IPS DF 6.9 (cell line): ENCODE data around the gene NEDD4L.
A peak's percentile ranks its signal among the peaks of the same experiment; 100 is the strongest.

Experiments used
- DNase-seq: peaks from one replicate; pipeline ENCODE4 v3.0.0-alpha.2; 2013; ENCODE audit warnings: low read depth, low spot score
- H3K27ac ChIP-seq: one replicate; pipeline ENCODE4 v1.5.1; 2013; ENCODE audit warnings: low read length, control low read depth
- H3K27me3 ChIP-seq: 2 replicates; pipeline ENCODE4 v1.6.1; 2013; ENCODE audit warnings: mild to moderate bottlenecking, low read length; ENCODE audit not compliant: control insufficient read depth, insufficient read depth
- H3K36me3 ChIP-seq: 2 replicates; pipeline ENCODE4 v1.6.1; 2013; ENCODE audit warnings: low read length; ENCODE audit not compliant: control insufficient read depth, insufficient read depth
- H3K4me1 ChIP-seq: 2 replicates; pipeline ENCODE4 v1.6.1; 2013; ENCODE audit warnings: low read length; ENCODE audit not compliant: control insufficient read depth, insufficient read depth
- H3K4me3 ChIP-seq: 2 replicates; pipeline ENCODE4 v1.5.1; 2013; ENCODE audit warnings: mild to moderate bottlenecking, low read length
- H3K9me3 ChIP-seq: 2 replicates; pipeline ENCODE4 v1.6.1; 2013; ENCODE audit warnings: low read length, inconsistent platforms; ENCODE audit not compliant: control insufficient read depth, insufficient read depth
- WGBS: extraction: QIAGEN DNeasy Blood & Tissue Kit; methylation state at CpG from one replicate; pipeline ENCODE4 v1.1.7; 2013; ENCODE audit warnings: mixed read lengths, missing lambda C conversion rate; ENCODE audit not compliant: insufficient read length, insufficient coverage; 5-methylcytosine and 5-hydroxymethylcytosine counted together

NEDD4L gene

DNA sequence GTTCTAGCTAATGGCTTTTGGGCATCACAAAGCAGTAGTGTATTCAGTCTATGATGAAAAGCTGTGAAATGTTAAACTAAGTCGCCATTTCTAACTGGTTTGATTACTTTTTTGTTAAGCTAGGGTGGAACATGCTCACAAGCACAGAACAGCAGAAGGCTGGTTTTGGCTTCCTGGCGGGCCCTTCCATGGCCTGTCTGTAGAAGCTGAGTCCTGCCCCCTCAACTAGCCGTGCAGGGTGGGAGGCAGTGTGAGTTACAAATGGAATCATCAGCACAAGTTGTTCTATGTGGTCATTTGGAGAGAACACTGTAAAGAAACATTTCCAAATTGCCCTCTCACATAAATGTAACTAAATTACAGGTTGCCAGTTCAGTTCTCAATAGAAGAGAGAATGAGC, 294.1 kb downstream of the NEDD4L start:
- no peak overlapping the region for H3K27ac ChIP-seq
- no peaks in the 10 kb centered on the region for H3K27me3 ChIP-seq

DNA sequence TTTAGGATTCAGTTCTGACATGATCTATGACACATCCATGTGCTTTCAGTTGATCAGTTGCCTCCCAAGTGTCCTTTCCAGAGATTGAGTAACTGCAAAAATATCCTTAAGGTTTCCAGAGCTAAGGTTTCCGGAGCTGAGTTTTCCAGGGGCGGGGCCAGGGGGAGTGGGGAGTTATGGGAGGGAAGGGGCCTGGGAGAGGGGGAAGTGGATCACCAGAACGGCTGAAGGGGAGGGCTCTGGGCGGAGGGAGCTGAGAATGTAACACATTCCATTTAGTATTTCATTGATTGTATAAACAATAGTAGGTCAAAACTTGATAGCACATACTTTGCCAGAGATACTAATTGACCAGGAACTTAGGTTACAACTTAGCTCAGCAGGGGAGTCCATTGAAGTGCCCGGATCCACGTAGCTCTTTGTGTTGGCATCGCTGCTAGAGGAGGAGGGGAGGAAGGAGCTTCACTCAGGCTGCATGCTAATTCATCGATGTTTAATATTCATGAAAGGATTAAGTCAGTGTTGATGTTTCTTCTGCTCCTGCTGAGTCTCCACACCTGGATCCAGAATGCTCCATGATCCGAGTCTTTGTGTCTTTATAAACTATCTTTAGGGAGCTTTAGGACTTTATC, 295.1 kb downstream of the NEDD4L start:
- DNase-seq, result no peak
- no CpG with 5 or more reads among the region's 9 CpGs for WGBS
- no peak overlapping the region for H3K27ac ChIP-seq
- H3K4me1 ChIP-seq, result peaks cover 11% of the 10 kb centered on the region
- no peaks in the 10 kb centered on the region for H3K36me3 ChIP-seq
- H3K4me3 ChIP-seq, result peak overlapping the region; percentile 26; the same call in 1 of the 2 replicates
- H3K9me3 ChIP-seq, result no peaks in the 10 kb centered on the region
- no peaks in the 10 kb centered on the region for H3K27me3 ChIP-seq

More for the DNA sequence above, 294.1 kb downstream of the NEDD4L start:
- WGBS, result no CpG with 5 or more reads among the region's 3 CpGs
- no peak overlapping the region for H3K4me3 ChIP-seq
- no peaks in the 10 kb centered on the region for H3K9me3 ChIP-seq
- peaks cover 11% of the 10 kb centered on the region for H3K4me1 ChIP-seq
- H3K36me3 ChIP-seq, result no peaks in the 10 kb centered on the region
- no peak for DNase-seq

DNA sequence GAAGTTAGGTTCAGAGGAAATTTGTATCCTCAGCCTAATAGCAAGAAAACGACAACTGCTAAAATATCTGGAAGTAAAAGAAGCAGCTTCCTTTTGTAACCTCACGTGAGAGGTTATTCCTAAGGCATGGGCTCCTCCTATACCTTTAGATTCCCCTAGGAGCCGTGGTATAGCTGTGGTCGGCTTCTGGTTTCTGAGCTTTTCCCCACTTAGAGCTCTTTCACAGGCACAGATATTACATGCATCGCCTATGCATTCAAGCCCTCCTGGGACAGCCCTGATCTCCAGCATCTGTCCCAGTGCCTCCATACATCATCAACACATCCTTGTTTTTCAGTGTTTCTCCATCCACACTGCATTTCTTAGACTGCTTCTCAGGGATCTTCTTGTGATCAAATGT, 295.9 kb downstream of the NEDD4L start:
- Histone ChIP-seq H3K36me3 (no peaks in the 10 kb centered on the region), H3K27ac (no peak overlapping the region), H3K27me3 (no peaks in the 10 kb centered on the region), H3K4me1 (peaks cover 13% of the 10 kb centered on the region), H3K9me3 (no peaks in the 10 kb centered on the region), H3K4me3 (no peak overlapping the region)
- no peak for DNase-seq
- WGBS, result no CpG with 5 or more reads among the region's 5 CpGs

DNA sequence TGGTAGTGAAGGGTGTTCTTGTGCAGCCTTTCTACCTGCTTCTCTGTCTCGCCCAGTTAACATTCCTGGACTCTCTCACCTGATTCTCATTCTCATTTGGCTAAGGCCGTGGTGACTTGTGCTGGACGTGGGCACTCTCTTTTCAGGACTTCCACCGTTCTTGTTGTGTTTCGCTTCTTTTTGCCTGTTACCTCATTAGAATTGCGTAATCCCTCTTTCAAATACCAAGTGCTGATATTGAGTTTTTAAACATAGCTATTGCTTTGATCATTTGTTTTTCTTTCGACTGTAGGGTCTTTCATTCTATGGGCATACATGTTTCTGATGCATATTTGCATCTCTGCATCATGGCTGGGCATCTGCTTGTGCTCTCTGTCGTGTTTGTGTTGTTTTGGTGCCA, 297.9 kb downstream of the NEDD4L start:
- no peak overlapping the region for H3K4me3 ChIP-seq
- no peaks in the 10 kb centered on the region for H3K36me3 ChIP-seq
- no peak for DNase-seq

DNA sequence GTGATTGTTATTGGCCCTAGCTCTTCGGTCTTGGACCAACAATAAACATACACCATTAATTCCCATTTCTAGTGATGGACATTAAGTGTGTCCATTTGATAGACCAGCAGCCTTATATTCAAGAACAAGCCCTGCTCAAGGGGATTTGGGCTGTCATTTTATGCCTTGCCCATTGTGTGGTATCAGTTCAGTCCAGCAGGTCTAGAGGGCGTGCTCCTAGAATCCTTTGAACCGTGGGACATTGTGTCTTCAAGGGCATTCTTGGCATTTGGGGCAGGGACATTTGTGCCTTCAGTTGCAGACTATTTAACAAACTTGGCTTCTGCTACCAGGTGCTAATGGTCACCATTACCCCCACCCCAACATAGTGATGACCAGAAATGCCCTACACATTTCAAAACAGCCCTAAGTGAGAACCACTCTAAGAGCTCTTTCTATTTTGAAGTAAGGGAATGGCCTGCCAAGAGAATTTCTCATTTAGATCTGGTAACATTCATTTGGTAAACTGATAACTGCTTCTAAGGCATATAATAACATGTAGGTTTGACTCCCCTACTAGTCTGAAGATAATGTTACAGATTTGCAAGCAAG, 300.1 kb downstream of the NEDD4L start:
- Histone ChIP-seq H3K27ac (no peak overlapping the region), H3K36me3 (no peaks in the 10 kb centered on the region)

More for the DNA sequence above, 297.9 kb downstream of the NEDD4L start:
- peaks cover 13% of the 10 kb centered on the region for H3K4me1 ChIP-seq
- WGBS, result no CpG with 5 or more reads among the region's 8 CpGs
- no peak overlapping the region for H3K27ac ChIP-seq
- H3K27me3 ChIP-seq, result no peaks in the 10 kb centered on the region
- H3K9me3 ChIP-seq, result no peaks in the 10 kb centered on the region

DNA sequence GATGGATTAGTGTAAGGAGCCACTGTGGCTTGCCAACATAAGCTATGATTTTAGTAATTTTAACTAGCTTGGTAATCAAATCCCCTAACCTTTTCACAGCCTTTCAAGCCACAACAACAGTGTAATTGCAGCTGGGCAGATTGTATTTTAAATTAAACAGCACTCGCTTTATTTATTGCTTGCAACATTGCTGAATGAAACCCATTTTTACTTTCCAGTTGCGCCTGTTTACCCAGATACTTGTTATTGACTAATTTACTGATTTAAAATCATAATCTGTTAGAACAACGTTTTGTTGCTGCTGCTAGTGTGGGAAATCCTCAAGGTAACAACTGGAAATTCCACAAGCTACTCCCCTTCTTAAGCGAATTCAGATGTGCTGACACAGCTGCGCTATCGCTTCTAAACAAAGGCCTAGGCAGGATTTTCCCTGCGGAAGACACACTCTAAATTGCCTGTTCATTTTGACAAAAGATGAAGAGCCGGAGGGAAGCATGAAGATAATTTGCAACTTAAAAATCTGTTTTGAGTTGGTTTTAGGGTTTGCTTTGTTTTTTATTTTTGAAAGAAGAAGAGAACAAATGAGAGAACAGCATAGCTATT, 300.9 kb downstream of the NEDD4L start:
- Histone ChIP-seq H3K4me3 (no peak overlapping the region), H3K27ac (peak overlapping the region; percentile 62)
- WGBS, result no CpG with 5 or more reads among the region's 8 CpGs

More for the DNA sequence above, 300.1 kb downstream of the NEDD4L start:
- Histone ChIP-seq H3K4me3 (no peak overlapping the region), H3K9me3 (no peaks in the 10 kb centered on the region), H3K27me3 (no peaks in the 10 kb centered on the region), H3K4me1 (peaks cover 10% of the 10 kb centered on the region)
- no CpG with 5 or more reads among the region's 3 CpGs for WGBS
- DNase-seq, result no peak

DNA sequence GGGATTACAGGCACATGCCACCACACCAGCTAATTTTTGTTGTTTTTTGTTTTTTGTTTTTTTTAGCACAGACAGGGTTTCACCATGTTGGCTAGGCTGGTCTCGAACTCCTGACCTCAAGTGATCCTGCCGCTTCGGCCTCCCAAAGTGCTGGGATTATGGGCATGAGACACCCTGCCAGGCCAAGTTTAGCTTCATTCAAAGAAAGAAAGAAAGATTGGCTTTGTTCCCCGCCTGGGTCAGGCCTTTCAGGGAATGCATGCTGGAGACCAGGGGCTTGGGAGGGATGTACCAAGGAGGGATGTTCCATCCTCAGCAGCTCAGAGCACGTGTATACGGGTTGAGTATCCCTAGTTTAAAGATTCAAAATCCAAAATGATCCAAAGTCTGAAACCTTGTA, 301.8 kb downstream of the NEDD4L start:
- Histone ChIP-seq H3K4me1 (peaks cover 6% of the 10 kb centered on the region; the same call in 1 of the 2 replicates), H3K4me3 (no peak overlapping the region), H3K9me3 (no peaks in the 10 kb centered on the region), H3K27ac (no peak overlapping the region), H3K36me3 (no peaks in the 10 kb centered on the region), H3K27me3 (no peaks in the 10 kb centered on the region)
- no peak for DNase-seq
- no CpG with 5 or more reads among the region's 6 CpGs for WGBS

More for the DNA sequence above, 300.9 kb downstream of the NEDD4L start:
- no peaks in the 10 kb centered on the region for H3K9me3 ChIP-seq
- DNase-seq, result no peak
- H3K4me1 ChIP-seq, result peaks cover 6% of the 10 kb centered on the region; the same call in 1 of the 2 replicates
- no peaks in the 10 kb centered on the region for H3K27me3 ChIP-seq
- no peaks in the 10 kb centered on the region for H3K36me3 ChIP-seq

DNA sequence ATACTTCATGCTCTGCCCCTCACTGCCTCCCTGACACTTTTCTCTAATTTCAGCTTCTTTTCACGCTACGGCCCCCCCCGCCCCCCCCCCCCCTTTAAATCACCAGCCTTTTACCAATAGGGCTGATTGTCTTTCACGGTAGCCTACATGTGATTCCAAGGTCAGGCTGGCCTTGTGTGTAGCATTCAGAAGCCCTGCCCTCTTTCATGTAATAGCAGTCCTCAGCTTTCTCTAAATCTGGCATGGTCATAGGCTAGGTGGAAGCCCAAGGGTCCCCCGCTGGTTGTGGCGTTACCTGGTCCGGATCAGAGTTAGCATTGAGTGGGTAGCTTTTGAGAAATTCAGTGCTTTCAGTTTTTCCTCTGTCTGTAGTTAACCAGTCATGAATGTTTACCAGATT, 303.1 kb downstream of the NEDD4L start:
- Histone ChIP-seq H3K36me3 (no peaks in the 10 kb centered on the region), H3K4me1 (peaks cover 4% of the 10 kb centered on the region; the same call in 1 of the 2 replicates), H3K9me3 (no peaks in the 10 kb centered on the region), H3K27me3 (no peaks in the 10 kb centered on the region), H3K27ac (no peak overlapping the region), H3K4me3 (no peak overlapping the region)
- no CpG with 5 or more reads among the region's 7 CpGs for WGBS
- no peak for DNase-seq

DNA sequence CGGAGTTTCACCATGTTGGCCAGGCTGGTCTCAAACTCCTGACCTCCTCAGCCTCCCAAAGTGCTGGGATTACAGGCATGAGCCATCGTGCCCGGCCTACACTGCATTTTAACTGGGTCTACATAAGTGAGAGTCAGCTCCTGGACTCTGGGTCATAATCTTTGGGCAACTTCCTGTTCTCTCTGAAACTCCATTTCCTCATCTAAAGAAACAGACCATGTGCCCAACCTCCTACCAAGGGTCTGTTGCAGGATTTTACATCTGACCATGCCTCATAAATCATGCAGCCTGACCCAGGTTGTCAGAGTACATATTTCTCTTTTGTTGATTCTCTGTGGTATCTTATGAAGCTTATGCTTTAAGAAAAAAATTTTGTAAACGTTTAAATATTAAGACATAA, 304.5 kb downstream of the NEDD4L start:
- no peaks in the 10 kb centered on the region for H3K9me3 ChIP-seq
- no peak overlapping the region for H3K27ac ChIP-seq
- H3K36me3 ChIP-seq, result 0 out of 2 replicates have a peak, but pooled peaks cover 2% of the 10 kb centered on the region
- H3K27me3 ChIP-seq, result no peaks in the 10 kb centered on the region
- WGBS, result no CpG with 5 or more reads among the region's 4 CpGs
- H3K4me3 ChIP-seq, result no peak overlapping the region
- DNase-seq, result no peak
- H3K4me1 ChIP-seq, result peaks cover 4% of the 10 kb centered on the region; the same call in 1 of the 2 replicates

DNA sequence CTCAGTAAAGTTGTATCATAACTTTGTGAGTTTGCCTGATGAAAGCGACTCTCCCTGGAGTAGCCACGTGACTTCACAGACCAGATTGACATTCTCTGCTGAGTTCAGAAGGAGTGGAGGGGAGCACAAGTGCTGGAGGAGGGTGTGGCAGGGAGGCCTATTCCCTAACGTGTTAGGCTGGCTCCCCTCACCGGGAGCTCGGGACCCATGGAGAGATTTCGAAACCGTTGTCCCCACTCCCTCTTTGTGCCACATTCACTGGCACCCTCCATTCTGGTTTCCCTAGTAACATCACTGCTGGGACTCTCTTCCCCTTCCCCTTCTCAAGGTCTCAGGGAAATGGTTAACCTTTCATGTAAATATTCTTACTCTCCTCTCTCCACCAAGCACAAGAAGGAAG, 304.9 kb downstream of the NEDD4L start:
- Histone ChIP-seq H3K9me3 (no peaks in the 10 kb centered on the region), H3K27me3 (no peaks in the 10 kb centered on the region), H3K36me3 (0 out of 2 replicates have a peak, but pooled peaks cover 2% of the 10 kb centered on the region), H3K4me3 (no peak overlapping the region), H3K27ac (no peak overlapping the region), H3K4me1 (peaks cover 4% of the 10 kb centered on the region; the same call in 1 of the 2 replicates)
- WGBS, result no CpG with 5 or more reads among the region's 7 CpGs
- DNase-seq, result no peak
